IPS-11a (cell line): ENCODE results near the gene HDAC1.
A peak's percentile ranks its signal among the peaks of the same experiment; 100 is the strongest.

Experiments
- H3K4me3 ChIP-seq: one replicate; pipeline ENCODE4 v1.5.1; 2013; ENCODE audit warnings: low read depth, low read length, control low read depth

HDAC1 gene

DNA sequence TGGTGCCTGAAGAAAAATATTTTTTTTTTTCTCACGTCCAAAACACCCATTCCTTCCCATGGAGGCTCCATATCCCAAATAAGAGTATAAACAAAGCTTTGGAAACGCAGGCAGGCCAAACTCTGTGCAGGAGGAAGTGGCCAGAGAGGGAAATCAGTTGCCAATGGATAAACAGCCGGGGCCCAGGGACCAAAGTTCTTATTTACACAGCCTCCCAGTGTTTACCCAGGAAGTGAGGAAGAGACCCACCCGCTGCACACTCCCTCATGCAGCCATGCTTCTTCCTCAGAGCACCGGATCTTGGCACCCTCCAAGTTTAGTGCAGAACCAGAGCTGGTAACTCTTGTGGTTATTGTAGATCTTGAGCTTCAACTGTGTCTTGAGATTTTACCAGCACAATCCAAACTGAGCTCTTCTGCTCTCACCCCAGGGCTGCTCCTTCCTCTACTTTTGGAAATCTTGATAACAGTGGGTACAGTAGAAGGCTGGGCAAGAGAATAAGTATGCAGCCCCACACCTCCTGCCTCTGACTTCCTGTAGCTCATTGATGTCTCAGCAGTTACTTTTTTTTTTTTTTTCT, 29.9 kb downstream of the HDAC1 start:
- no peak overlapping the region for H3K4me3 ChIP-seq

- H3K4me3 ChIP-seq = no peak overlapping the region
Measured at GRCh38 chr1:32327204-32327603, 35.3 kb downstream of the HDAC1 start.

DNA sequence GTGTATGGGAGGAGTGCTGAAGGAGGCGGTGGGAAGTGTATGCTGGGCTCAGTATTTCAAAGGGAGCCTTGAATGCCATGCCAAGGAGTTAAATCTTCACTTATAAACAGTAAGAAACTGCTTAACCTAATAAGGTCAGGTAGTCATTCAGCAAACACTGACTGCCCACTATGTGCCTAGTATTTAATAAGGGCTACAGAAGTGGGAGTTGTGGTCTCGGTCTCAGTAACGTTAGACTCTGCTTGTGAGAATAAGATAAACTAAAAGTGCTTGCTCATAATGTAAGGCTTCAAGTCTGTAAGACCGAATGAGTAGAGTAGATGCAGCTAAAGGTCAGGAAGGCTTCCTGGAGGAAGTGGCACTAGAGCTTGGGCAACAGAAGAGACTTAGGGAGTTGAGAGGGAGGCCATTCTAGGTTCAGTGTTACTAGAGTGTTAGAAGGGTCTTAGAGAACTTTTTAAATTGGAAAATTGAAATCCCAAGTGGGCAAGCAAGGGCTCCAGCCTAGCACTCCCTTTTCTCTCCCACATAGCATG, 38.1 kb downstream of the HDAC1 start:
- H3K4me3 ChIP-seq = no peak overlapping the region

DNA sequence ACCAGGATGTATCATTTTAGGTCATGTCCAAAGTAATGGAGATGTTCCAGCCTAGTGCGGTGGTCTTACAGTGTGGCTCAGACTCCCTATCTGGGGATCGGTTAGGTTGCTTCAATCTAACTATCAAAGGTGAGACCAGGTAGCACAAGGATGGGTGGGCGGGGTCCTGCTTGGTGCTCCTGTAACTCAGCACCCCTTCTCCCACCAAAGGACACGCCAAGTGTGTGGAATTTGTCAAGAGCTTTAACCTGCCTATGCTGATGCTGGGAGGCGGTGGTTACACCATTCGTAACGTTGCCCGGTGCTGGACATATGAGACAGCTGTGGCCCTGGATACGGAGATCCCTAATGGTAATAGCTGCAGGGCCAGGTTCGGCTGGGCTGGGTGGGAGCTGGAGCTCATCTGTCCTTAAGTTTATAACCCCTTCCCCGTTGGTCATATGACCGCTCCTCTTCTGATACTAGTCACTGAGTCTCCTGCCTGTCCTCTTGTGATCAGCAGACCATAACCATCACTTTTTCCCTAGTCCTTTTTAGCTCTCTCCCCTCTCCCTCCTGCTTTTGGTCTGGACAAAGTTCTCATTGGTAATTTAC, 38.8 kb downstream of the HDAC1 start:
- H3K4me3 ChIP-seq = no peak overlapping the region

DNA sequence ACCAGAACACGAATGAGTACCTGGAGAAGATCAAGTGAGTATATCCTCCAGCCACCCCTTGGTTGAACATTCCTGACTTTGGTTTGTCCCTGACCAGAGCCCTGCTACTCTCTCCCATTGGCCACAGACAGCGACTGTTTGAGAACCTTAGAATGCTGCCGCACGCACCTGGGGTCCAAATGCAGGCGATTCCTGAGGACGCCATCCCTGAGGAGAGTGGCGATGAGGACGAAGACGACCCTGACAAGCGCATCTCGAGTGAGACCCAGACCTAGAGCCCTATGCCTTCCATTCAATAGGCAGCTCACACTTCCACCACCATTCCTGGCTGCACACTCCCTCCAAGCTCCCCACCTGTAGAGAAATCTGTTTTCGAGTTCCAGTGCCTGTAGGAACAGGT, 39.7 kb downstream of the HDAC1 start:
- H3K4me3 ChIP-seq = no peak overlapping the region

DNA sequence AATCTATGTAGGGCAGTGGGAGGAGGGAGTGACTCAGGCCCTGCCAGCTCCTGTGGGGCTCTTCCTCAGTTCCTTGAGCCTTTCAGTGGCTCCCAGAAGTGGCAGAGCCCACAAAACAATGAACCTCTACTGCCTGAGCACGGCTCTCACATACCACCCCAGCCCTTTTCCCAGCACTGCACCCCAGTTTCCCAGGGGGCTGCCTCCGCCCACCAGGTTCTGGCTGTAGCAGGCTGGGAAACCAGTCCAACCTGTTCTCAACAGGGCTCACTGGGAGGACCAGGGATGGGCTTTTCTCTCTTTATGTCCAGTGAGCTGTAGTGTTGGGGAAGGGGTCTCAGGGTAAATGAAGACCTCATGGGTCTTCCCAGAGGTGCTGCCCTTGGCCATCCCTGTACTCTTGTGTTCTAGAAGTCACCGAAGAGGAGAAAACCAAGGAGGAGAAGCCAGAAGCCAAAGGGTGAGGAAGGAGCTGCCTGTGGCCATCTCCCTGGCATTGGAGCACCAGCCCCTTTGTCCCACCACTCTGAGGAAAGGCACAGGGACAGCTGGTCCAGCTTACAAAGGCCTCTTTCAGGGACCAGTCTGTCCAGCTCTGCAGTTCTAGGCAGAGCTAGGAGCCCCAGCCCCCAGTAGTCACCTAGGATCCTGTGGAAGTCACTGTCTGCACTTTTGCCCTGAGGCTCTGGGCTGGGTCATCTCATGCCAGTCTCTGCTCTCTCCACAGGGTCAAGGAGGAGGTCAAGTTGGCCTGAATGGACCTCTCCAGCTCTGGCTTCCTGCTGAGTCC, 40.6 kb downstream of the HDAC1 start:
- H3K4me3 ChIP-seq = no peak overlapping the region

DNA sequence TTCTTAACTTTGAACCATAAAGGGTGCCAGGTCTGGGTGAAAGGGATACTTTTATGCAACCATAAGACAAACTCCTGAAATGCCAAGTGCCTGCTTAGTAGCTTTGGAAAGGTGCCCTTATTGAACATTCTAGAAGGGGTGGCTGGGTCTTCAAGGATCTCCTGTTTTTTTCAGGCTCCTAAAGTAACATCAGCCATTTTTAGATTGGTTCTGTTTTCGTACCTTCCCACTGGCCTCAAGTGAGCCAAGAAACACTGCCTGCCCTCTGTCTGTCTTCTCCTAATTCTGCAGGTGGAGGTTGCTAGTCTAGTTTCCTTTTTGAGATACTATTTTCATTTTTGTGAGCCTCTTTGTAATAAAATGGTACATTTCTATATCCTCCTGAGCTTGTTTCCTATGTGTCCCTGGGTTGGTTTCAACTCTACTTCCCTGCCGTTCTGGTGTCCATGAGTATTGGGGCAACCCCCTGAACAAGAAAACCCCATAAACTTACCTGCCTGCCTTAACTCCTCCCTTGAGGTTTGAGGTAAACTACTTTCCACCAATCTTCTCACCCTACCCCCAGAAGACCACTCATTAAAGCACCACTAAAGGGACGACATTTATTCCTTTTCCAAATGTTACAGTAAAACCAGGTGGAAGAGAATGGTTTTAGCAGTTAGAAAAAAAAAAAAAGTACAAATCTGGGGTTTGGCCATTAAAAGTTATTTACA, 41.5 kb downstream of the HDAC1 start:
- no peak overlapping the region for H3K4me3 ChIP-seq

GRCh38 chr1:32334274-32334861, 42.5 kb downstream of the HDAC1 start:
- H3K4me3 ChIP-seq = peak overlapping the region; percentile 85

DNA sequence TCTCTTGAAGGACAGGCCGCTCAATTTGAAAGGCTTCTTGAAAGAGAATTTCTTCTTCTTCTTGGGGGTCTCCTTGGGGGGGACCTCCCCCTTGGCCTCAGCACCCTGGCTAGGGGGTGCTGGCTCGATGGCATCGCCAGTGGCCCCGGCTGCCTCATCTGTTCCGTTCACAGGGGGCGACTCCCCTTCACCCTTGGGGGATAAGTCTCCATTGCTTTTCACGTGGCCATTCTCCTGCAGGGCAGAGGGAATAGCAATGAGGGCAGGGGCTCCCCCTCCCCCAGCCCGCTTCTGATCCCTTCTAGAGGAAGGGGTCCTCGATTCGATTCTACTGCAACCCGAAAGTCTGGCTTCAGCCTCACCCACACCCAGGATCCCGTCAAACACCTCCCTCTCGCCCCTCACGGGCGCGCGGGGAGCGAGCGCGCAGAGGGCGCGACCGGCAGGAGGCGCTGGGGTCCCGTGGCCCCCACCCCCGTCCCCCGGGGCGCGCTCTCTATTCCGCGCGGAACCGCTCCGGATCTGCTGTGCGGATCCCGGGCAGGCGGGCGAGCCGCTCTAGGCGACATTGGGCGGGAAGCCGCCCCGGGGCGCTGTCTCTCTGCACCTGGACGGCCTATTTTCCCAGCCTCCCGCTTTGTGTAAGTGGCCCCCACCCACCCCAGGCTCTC, 43.1 kb downstream of the HDAC1 start:
- peak overlapping the region; percentile 85 for H3K4me3 ChIP-seq

GRCh38 chr1:32335535-32335789, 43.6 kb downstream of the HDAC1 start:
- peak overlapping the region; percentile 85 for H3K4me3 ChIP-seq

- H3K4me3 ChIP-seq = peak within 1 kb of the TSS; percentile 85
Measured at GRCh38 chr1:32335790-32336590, 44.1 kb downstream of the HDAC1 start, which contains the start of gene MARCKSL1. MARCKSL1 (minus strand) TSS chr1:32336233; CDS start chr1:32336033, 200 bp downstream.

GRCh38 chr1:32336591-32336932, 44.7 kb downstream of the HDAC1 start:
- H3K4me3 ChIP-seq = peak overlapping the region; percentile 22

DNA sequence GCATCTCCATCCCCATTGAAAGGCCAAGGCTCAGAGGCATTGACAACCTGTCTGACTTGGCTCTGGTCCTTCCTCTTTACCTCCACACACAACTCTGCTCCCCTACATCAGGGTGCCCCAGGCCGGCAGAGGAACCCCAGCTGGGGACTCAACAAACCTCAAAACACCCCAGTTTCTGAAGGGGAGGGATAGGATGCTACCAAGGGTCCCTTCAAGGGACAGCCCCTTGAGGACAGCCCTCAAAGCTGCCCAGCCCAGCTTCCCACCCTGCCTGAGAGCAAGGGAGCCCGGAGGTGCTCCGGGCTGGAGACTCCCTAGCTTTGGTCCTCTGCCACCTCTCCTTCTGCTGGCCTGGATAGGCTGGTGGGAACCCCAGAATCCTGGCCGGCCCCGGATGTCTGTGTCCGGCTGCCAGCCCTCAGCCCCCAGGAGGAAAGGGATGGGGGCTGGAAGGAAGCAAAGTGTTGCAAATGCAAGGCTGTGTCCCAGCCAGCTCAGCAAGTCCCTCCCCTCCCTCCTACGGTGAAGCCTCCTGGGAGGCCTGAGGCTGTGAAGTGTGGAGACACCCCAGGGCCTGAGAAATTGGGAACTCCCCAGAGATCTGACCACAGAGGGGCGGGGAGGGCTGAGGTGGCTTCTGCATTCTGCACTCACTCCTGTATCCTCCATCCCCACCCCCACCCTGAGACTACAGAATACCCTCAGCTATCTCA, 45.2 kb downstream of the HDAC1 start:
- H3K4me3 ChIP-seq = no peak overlapping the region

DNA sequence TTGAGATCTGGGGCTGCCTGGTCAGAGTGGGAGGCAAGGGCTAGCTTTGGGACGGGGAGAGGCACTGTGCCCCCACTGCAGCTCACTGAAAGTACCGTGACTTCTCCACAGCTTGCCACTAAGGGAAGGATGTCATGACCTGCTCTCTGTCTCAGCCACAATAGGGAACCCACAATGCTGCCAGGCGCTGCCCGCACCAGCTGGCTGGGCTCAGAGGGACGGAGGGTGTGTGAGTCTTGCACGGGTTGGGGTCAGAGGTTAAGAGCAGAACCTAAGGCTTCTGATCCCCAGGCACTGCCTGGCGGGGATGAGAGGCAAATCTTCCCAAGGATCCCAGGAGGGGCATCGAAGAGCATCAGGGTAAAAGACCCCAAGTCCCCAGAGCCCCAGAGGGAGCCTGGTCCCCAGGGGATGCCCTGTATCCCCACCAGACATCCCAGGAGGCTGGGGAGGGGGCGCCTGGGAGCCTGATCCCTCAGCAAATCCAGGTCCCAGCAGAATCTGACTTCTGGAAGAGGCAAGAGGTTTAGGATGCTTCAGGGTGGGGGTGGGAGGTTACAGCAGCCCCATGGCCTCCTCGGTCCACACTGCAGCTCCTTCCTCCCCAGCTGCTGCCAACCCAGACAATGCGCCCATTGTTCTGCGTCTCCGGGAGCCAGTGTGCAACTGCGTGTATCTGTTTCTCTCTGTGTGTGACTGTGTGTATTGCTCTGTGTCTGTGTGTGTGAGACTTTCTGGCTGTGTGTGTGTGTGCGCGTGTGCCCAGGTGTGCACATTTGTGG, 46.2 kb downstream of the HDAC1 start:
- H3K4me3 ChIP-seq = no peak overlapping the region

- no peak overlapping the region for H3K4me3 ChIP-seq
Measured at GRCh38 chr1:32338637-32339145, 46.8 kb downstream of the HDAC1 start.

- H3K4me3 ChIP-seq = no peak overlapping the region
Measured at GRCh38 chr1:32339363-32339978, 47.6 kb downstream of the HDAC1 start.

- H3K4me3 ChIP-seq = no peak overlapping the region
Measured at GRCh38 chr1:32341186-32341757, 49.4 kb downstream of the HDAC1 start.

GRCh38 chr1:32341971-32342370, 50.1 kb downstream of the HDAC1 start:
- no peak overlapping the region for H3K4me3 ChIP-seq
